A204.1 (cell line): Measurements from ENCODE around the gene SDK2.

Experiments
- FAIRE-seq: peaks from 2 replicates; lab custom pipeline; 2012; peaks lifted over from hg19 to GRCh38; lab: Jason Lieb, UNC

The SDK2 gene

DNA sequence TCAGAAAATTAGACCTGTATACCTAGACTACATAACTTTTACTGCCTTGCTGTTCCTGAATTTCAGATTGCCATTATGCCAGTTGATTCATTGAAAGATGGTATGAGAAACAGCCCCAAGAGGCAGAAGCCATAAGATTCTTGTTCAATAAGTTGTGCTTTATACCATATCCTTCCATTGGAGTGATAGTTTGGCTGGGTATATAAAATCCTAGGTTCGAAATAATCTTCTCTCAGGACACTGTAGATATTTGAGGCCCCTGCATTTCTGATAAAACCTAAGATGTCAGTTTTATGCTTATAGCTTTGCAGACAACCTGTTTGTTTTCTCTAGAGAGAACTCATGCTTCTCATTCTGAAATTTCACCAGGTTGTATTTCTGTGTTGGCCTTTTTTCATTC lies 9.6 kb upstream of the SDK2 start:
- FAIRE-seq, result no peak

DNA sequence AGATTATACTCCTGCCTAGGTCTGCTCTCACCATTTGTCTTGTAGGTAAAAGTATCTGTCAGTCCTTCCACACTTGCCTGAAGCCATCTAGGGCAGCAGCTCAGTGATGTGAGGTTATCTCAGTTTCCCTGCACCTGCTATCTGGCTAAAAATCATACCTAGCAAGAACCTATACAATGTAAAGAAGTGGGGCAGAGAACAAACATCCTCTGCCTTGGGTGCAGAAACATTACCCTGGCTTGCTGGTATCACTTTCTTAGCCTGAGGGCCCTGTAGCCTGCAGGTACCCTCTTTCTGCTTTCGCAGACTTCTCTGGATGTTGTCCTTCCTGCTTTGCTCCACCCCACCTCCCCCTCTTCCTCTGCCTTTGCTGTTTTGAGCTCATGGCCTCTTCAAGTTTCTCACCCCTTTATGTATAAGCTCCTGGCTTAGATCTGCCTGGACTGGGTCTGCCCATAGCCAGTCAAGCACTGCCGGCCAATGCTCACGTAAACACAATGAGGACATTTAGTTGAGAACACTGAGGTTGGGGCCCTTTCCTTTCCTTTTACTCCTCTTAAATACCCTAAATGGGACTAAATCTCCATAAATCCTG lies 8.7 kb upstream of the SDK2 start:
- FAIRE-seq, result no peak

DNA sequence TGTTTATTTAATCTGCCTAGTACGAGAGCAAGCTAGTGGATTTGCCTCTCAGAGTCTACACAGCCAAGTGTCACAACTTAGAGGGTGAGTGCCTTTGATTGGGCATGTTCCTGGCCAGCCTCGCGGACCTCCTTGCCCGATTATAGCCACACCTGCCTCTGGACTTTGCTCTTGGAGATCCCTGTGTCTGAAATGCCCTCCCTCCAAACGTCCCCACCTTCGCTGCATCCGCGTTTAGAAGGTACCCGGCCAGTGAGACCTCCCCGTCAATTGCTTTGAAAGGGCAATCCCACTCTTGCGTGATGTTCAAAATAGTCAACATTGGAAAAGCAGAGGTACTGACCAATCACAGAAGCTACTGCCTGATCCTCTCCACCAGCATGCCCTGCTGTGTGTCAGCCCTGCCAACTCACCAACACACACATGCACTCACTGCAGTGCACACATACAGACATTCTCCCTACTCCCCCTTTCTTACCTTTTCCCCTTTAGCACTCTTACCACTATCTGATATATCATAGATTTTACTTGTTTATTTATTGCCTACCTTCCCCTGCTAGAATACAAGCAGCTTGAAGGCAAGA lies 6.5 kb upstream of the SDK2 start:
- no peak for FAIRE-seq

DNA sequence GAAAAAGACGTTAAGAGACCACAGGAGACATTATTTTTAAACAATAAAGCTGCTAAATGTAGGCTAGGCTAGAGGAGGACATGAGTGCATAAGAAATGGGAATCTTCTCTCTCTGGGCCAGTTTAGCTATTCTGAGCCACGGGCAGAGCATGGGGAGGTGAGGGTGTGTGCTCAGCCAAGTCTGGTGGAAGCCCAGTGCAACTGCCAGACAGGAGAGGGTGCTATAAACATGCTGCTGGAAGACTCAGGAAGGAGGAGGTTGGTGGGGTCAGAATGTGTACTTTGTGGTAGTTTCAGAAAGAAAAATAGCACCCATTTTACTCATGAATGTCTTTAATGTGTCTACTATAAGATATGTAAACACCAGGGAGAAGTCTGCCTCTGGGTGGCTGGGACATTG lies 5.9 kb upstream of the SDK2 start:
- no peak for FAIRE-seq

DNA sequence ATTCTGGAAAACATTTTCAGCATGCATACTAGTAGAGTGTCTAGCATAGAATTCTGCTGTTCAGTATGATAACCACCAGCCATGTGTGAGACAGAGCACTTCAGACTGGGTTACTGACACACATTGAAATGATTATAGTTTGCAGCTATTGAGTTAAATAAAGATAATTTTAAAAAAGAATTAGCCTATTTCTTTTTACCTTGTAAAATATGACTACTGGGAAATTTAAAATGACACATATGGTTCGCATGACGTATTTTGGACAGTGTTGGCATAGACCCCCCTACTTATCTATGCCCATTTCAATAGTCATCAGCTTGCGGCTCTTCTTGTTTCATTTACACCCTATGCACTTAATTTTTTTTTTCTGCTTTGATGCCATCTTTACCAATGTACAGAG lies 4.7 kb upstream of the SDK2 start:
- no peak for FAIRE-seq

DNA sequence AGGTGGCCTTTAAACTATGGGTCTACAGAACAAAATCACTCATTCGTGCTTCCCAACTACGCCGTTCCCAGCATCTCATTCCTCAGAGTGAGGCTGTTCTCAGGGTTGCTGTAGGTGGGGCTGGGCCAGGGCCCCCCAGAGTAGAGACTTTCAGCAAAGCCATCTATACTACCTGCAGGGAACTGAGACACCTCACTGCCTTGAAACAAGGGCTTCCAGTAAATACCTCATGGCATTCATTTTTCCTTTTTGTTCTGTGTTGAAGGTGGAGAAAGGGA lies 4.2 kb upstream of the SDK2 start:
- FAIRE-seq, result no peak

DNA sequence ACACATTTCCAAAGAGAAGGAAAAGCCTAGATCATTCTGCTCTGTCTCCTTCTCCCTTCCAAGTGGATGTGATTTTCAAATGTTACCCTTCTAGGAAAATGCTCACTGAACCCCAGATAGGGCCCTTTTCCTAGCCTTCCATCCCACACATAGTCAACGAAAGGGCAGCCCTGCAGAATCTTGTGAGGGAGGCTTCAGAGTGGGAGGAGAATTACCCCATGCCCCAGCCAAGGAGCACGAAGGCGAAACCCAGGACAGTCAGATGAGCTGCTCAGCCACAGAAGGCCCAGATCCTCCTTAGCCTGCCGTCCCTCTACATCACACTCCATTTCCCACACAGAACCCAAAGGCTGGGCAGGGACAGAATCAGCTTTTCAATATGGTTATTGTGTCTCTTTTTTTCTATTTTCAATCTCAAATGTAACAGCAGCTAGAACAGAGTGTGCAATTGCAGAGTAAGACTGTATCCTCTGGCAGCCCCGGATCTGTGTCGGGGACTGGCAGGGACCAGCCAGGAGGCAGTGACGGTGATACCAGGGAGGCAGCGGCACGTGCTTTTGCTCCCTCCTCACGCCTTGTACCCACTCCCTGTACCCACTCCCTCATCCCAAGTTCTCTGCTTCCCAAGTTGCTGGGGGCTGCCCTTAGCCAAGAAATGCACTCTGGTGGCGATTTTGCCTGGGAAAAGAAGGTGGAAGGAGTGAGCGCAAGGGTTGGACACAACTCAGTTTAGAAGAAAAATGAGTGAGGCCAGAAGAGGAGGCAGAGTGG lies 3.7 kb upstream of the SDK2 start:
- no peak for FAIRE-seq

DNA sequence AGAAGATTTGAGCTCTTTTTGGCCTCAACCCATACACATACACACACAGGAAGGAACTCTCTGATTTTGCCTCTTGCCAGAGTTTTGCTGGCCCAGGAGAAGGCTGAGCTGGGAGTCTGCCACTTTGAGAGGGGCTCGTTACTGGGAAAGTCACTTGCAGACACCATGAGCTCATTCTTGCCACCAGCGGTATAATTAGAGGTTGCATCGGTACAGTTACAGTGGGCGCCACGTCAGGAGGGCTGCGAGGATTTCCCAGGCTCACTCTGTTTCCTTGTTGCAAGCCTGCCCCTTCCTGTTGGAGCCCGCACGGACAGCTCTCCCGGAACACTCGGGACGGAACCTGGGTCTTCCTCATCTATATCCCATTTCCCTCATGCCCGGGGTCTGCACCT lies 3.1 kb upstream of the SDK2 start:
- no peak for FAIRE-seq

DNA sequence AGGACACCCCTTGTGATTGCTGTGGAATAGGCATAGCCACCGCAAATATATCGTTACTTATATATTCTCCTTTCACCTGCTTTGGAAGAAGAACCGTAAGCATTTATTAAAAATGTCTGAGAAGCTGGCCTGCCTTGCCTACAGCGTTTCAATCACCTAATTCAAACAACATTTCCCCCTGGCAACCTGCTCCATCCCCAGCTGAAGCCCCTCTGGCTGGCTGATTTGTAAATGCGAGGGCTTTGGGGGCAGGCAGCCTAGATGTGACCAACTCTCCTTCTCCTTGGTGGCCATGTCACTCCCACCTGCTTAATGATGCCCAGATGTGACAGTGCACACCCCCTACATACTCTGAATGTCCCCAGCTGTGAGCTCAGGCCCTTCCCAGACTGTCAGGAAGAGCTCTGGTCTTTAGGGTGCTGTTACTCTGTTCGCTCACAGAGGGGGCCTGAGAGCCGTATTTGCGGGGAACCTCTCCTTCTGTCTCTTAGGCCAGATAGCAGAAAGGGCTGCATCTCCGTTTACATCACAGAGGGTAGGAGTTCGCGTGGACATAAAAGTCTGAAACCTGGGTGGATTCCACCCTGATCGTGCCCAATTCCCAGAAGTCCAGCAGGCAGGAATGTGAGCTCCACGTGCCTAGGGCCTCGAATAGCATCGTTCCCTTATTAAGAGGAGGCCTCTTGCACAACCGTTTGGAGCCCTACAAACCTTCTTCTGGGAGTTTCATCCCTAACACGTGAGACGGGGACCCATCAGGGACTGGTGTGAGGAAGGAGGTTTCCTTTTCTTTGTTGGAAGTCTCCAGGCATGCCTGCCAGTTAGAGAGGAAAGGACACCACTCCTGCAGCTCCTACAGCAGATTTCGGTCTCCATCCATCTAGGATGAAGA lies 2.4 kb upstream of the SDK2 start:
- FAIRE-seq, result no peak

DNA sequence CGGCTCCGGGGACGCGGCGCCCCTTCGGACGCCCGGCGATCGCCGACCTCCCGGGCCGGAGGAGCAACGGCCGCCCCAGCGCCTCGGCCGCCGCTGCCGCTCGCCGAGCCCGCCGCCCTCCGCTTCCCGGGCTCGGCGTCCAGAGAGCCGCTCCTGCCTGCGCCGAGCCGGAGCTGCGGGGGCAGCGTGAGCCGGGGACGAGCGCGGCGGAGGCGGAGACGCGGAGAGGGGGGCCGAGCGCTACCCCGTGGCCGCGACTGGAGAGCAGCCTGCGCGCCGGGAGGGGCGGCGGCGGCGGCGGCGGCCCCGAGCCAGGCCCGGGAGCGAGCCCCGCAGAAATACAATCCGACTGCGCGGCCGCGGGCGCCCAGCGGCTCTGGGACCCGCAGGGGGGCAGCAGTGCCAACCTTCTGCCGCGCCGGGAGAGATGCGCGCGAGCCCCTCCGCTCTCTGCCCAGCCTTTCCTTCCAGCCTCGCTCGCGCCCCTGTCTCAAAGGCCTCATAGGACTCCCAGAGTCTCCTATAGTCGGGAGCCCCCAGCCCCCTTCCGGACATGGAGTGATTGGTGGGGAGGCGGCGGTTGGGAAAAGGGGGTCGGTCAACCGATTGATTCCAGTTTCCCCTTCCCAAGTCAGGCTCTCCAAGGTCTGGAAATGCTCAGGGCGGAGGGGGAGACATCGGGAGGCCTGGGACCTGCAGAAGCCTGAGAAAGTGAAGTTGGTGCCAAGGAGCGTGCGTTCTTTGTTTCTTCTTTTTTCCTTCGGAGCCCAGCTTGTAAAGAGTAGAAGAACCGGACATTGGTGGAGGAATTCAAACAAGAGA lies 1.0 kb upstream of the SDK2 start:
- FAIRE-seq, result no peak

DNA sequence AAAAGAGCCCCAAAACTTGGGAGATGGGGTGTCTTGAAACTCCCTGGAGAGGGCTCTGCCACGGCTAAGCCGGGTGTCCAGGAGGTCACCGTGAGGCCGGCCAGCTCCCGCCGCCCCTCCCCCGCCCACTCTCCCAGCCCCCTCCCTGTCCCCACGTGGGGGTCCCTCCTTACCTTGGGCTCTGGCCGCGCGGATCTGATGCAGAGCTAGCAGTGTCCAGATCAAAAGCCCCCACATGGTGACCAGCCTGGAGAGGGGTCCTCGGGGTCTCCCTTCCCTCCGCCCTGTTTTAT lies 447 bp downstream of the SDK2 start:
- no peak for FAIRE-seq

DNA sequence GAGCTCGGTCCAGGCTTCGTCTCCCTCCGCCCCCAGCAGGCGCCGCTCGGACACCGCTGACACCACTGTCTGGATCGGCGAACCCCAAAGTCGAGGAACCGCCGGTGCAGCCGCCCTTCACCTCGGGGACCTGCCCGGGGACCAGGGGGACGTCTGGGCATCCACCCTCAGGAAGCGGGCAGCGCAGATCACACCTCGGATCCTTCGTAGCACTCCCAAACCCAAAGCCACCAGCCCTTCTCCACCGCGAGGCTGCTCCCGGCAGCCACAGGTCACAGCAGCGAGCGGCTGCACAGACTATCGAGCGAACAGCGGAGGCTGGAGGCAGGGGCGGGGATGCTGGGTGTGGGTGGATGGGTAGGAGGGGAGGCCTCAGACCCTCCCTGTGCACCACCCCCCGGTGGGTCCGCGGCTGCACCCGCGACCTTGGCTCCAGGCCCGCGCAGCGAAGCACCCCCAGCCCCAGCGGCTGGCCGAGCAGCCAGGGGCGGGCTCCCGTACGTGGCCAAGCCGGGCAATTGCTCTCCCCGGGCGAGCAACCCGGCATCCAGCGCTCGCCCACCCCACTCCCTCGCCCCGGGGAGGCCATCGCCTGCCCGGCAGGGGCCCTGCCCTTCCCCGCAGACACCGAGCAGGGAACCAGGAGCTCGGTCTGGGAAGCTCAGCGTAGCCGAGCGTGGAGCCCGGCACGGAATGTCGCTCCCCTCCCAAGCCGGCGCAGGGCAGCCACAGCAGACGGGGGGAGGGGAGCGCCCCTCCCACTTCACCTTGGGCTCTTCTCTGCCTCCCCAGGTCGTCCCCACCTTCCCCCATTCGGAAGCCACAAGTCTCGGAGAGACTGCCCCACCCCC lies 1.0 kb downstream of the SDK2 start:
- FAIRE-seq, result no peak

DNA sequence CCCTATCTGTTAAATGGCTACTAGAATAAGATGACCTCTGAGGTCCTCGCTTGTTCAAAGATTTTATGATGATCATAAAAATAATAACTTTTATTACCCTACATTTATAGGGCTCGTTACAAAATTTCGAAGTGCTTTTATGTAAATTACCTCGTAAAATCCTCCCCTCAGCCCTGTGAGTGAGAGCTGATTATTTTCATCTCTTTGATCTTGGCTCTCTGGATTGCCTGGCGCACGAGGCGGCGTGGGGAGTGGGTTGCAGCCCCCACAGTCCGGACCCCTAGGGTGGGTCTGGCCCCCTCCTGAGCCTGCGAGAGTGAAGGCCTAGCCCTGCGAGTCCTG lies 1.6 kb downstream of the SDK2 start:
- FAIRE-seq, result no peak

DNA sequence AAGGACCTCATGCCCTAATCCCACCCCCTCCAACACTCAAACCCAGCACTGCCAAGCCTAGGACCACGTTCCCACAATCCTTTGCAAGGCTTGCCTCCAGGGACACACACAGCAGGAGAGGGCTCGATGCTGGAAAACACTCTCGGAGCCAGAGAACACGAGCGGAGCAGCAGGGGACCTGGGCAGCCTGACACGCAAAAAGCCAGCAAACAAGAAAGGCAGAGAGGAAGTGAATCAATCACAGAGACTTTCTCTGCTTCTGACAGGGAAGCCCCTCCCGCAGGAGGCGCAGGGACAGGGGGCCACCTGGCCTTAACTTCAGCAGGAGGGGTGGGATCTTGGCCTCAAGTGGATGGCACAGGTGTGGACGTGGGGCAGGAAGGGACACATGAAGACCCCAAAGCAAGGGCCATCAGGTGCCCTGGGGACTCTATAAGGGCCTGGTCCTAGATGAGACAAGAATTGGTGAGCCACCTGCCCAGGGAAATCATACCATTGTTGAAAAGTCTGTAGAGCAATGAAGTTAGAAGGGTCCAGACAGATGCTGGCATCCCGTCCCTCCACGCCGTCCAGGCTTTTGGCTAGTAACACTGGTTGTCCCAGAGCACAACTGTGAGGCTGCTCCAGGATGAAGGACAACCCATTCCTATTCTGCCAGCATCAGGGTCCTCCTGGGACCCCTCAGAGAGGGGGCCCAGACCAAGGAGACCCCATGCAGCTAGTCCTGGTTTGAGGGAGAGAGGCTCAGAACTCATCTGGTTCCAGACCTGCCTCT lies 2.2 kb downstream of the SDK2 start:
- FAIRE-seq, result no peak

DNA sequence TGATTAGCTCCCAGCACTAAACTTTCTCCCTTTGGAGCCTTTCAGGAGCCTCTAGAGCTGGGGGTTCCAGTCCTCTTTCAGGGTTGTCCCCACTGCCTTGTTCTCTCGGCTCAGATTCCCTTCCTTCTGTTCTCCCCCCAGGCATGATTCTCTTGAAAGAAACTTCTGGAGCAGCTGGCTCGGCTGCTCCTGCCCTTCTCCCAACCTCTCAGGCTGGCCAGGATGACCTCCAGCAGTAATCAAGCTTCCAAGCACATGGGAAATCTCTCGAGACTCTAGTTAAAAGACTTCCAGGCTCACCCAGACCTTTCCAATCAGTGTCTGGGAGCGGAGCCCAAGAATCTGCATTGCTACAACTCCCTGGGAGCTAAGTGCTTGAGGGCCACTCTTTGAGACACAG lies 3.6 kb downstream of the SDK2 start:
- FAIRE-seq, result no peak

DNA sequence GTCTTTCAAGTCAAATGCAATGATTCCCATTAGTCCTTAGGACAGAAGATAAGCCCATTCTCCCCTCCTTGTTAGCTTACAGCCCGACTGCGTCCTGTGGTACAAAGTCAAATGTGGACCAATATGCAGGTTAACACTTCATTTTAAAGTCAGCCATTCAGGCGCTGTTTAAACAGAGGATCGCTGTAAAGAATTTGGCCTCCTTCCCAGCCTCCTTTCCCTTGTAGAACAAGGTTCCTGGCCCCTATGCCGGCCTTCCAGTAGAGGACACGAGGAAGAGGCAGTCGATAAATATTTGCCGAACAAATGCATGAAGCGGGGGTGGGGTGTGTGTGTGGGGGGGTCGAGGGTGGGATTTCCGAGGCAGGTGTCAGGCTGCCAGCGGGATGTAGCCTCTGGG lies 4.3 kb downstream of the SDK2 start:
- FAIRE-seq, result no peak

DNA sequence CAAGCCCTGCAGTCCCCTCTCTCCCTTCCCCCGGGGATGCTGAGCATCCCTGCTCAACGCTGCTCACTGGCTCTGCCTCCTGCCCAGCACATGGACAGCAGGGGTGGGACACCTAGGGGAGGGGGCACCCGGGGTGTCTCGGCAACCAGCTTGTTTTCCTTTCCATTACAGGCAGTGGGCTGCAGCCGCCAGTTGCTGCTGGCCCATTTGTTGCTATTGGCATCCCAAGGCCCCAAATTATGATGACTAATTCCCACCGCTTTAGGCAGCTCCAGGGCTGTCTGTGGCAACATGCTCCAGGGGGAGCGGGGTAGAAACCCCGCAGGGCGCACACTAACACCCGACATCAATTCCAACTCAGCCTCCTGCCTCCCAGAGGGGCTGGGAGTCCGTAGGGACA lies 4.9 kb downstream of the SDK2 start:
- FAIRE-seq, result no peak

DNA sequence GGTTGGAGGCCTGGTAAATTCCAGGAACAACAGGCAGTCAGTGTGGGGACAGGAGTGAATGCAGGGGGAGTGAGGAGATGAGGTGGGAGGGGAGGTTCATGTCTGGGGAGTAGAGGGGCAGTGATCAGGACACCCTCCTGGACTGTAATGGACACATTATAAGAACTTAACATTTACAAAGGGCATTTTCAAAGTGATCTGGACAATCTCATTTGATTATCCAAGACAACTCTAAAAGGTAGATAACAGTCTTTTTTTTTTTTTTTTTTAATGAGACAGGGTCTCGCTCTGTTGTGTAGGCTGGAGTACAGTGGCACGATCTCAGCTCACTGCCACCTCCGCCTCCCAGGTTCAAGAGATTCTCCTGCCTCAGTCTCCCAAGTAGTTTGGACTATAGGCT lies 5.7 kb downstream of the SDK2 start:
- no peak for FAIRE-seq

DNA sequence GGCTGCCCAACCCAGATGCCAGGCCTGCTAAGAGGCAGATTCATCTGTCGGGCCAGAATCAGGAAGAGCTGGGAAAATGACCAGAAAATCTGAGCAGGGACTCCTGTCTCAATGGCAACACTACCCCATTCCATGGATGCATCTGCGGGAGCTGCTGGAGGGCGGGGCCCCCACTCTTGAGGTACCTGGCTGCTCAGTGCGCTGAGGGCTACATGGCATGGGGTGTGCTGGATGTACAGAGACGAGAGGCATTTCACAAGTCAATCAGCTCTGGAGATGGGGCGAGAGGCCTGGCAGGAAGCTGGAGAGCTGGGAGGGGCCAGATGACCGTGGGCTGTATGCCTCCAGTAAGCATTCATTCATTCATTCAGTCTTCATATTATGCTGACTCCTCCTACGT lies 6.4 kb downstream of the SDK2 start:
- FAIRE-seq, result no peak

DNA sequence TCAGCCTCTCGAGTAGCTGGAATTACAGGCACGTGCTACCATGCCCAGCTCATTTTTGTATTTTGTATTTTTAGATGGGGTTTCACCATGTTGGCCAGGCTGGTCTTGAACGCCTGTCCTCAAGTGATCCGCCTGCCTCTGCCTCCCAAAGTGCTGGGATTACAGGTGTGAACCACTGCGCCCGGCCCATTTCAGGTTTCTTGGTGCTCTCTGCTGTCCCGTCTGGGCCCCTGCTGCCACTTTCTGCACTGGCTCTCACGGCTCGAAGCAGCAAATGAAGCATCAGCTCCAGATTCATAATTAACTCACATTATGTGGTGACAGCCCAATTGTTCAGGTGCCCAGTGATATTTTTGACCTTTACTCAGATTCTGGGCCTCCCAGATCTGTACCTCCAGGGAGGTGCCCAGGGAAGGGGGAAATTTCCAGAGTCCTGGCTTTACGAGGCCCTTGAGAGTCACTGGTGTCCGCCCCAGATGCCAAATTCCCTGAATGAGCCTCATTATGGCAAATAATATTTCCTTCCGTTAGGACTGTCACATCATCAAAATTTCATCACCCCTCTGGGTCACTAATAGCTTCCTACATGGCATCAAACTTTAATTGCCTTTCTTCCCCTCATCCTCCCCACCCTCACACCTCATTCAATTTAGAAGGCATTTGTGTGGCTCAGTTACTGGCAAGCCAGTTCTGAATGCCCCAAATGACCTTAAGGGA lies 9.0 kb downstream of the SDK2 start:
- FAIRE-seq, result no peak
